AG10803 (cell line): ENCODE data around the gene ERVK3-1.

Experiments used
- DNase-seq: peaks from one replicate; pipeline ENCODE4 v3.0.0; 2010; ENCODE audit warnings: low read depth
- H3K4me3 ChIP-seq: 2 replicates; pipeline ENCODE4 v1.5.1; 2011; ENCODE audit warnings: mild to moderate bottlenecking, low read length, control low read depth
- TF ChIP-seq, protein P1 (sequence below): conservative IDR thresholded peaks from 2 replicates; pipeline ENCODE4 v1.5.1; 2011; ENCODE audit warnings: mild to moderate bottlenecking, low read length, control low read depth, inconsistent platforms

Gene ERVK3-1

GRCh38 chr19:58279925-58280316 lies 25.3 kb upstream of the ERVK3-1 start:
- DNase-seq, result no peak

GRCh38 chr19:58284199-58284598 lies 21.0 kb upstream of the ERVK3-1 start:
- DNase-seq, result no peak
- TF ChIP-seq, protein P1, sequence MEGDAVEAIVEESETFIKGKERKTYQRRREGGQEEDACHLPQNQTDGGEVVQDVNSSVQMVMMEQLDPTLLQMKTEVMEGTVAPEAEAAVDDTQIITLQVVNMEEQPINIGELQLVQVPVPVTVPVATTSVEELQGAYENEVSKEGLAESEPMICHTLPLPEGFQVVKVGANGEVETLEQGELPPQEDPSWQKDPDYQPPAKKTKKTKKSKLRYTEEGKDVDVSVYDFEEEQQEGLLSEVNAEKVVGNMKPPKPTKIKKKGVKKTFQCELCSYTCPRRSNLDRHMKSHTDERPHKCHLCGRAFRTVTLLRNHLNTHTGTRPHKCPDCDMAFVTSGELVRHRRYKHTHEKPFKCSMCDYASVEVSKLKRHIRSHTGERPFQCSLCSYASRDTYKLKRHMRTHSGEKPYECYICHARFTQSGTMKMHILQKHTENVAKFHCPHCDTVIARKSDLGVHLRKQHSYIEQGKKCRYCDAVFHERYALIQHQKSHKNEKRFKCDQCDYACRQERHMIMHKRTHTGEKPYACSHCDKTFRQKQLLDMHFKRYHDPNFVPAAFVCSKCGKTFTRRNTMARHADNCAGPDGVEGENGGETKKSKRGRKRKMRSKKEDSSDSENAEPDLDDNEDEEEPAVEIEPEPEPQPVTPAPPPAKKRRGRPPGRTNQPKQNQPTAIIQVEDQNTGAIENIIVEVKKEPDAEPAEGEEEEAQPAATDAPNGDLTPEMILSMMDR, result no peak
- no peak overlapping the region for H3K4me3 ChIP-seq

More at GRCh38 chr19:58279925-58280316, 25.3 kb upstream of the ERVK3-1 start:
- H3K4me3 ChIP-seq, result peak overlapping the region; percentile 92
- TF ChIP-seq, protein P1, result no peak

GRCh38 chr19:58291943-58292342 lies 13.2 kb upstream of the ERVK3-1 start:
- DNase-seq, result no peak
- TF ChIP-seq, protein P1, result no peak
- no peak overlapping the region for H3K4me3 ChIP-seq

DNA sequence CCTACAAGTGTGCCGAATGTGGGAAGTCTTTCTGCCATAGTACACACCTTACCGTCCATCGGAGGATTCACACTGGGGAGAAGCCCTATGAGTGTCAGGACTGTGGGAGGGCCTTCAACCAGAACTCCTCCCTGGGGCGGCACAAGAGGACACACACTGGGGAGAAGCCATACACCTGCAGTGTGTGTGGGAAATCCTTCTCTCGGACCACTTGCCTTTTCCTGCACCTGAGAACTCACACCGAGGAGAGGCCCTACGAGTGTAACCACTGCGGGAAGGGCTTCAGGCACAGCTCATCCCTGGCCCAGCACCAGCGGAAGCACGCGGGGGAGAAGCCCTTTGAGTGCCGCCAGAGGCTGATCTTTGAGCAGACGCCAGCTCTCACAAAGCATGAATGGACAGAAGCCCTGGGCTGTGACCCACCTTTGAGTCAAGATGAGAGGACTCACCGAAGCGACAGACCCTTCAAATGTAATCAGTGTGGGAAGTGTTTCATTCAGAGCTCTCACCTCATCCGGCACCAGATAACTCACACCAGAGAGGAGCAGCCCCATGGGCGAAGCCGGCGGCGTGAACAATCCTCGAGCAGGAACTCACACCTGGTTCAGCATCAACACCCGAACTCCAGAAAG lies 10.3 kb upstream of the ERVK3-1 start:
- no peak overlapping the region for H3K4me3 ChIP-seq
- TF ChIP-seq, protein P1, result no peak
- DNase-seq, result no peak

DNA sequence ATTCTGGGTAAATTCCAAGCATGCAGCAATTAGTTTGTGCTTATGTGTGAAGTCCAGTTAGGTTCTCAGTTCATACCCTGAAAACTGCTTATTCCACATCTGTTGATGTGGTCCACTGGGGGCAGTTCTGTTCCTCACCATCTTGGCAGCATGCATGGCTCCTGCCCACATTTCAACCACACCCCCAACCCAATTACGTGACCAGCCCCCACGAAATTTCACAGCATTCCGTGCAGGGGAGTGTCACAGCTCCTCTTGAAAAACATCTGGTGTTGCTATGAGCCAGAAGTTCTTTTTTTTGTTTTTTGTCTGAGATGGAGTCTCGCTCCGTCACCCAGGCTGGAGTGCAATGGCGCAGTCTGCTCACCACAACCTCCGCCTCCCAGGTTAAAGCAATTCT lies 9.1 kb upstream of the ERVK3-1 start:
- TF ChIP-seq, protein P1, result no peak
- H3K4me3 ChIP-seq, result no peak overlapping the region

DNA sequence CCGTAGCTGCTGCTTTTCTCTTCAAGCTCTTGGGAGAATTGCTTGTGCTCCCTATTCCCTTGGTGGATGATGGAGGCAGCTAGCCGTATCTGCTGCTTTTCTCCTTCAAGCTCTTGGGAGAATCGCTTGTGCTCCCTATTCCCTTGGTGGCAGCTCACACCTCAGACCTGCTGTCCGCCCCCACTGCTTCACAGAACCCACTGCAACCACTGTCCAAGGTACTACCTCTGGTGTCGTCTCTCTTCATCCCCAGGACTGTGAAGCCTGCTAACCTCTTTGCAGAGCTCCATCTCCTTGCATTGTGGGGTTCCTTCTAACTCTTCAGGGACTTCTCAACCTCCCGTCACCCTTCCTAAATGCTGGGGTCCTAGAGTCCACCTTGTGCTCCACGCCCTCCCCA lies 4.6 kb upstream of the ERVK3-1 start:
- no peak for DNase-seq

More for the DNA sequence above, 9.1 kb upstream of the ERVK3-1 start:
- peak; percentile 70 for DNase-seq

GRCh38 chr19:58304255-58304654 lies 922 bp upstream of the ERVK3-1 start:
- DNase-seq, result no peak
- no peak overlapping the region for H3K4me3 ChIP-seq
- TF ChIP-seq, protein P1, result no peak

More for the DNA sequence above, 4.6 kb upstream of the ERVK3-1 start:
- H3K4me3 ChIP-seq, result no peak overlapping the region
- TF ChIP-seq, protein P1, result no peak
